Left ventricle myocardium inferior (tissue), 1 donor: ENCODE data around the gene SPATA16. TPM values are rescaled to one million over a fixed set of nuclear protein-coding genes. Genes with fewer than 3 reads are reported as not detected.

Experiments
- DNase-seq: peaks from one replicate; pipeline ENCODE4 v3.0.0-alpha.2; 2020
- H3K27ac ChIP-seq: fragments of 200-600 bp; replicated peaks from 2 replicates; pipeline ENCODE4 v1.8.0; 2021
- H3K27me3 ChIP-seq: fragments of 200-600 bp; 2 replicates; pipeline ENCODE4 v1.8.0; 2021; ENCODE audit warnings: low read depth
- H3K36me3 ChIP-seq: fragments of 200-600 bp; 2 replicates; pipeline ENCODE4 v1.8.0; 2021
- H3K4me1 ChIP-seq: fragments of 200-600 bp; 2 replicates; pipeline ENCODE4 v1.8.0; 2021
- H3K4me3 ChIP-seq: fragments of 200-600 bp; 2 replicates; pipeline ENCODE4 v1.8.0; 2021; ENCODE audit warnings: mild to moderate bottlenecking, moderate library complexity
- H3K9me3 ChIP-seq: fragments of 200-600 bp; replicated peaks from 2 replicates; pipeline ENCODE4 v1.8.0; 2021
- CTCF ChIP-seq: fragments of 200-600 bp; IDR thresholded peaks from 2 replicates; pipeline ENCODE4 v1.8.0; 2021; ENCODE audit warnings: antibody characterized with exemption, mild to moderate bottlenecking, borderline replicate concordance
- intact Hi-C: fragments of 100-400 bp; cut with micrococcal nuclease; formaldehyde crosslinking; loops from one replicate; pipeline ENCODE4 v1.11.0; 2022
- total RNA-seq: library from RNA; stranded (reverse); fragmentation: NEBNext Ultra II Directional; extraction: Animal tissue kit (Norgen Biotek cat#: 25700); gene quantifications from one replicate; pipeline ENCODE4 v1.2.1, GENCODE V29; 2021
- donor health status: DM: no; HTN: yes; CAD: no; lungs with severe emphysema.

SPATA16 gene
- total RNA-seq, 1 donor from 2014 or later = not detected

GRCh38 chr3:172846706-172847105 lies 294.3 kb downstream of the SPATA16 start:
- Histone ChIP-seq H3K36me3 (no peaks in the 10 kb centered on the region), H3K4me1 (no peaks in the 10 kb centered on the region), H3K27me3 (no peaks in the 10 kb centered on the region), H3K9me3 (no peaks in the 10 kb centered on the region), H3K4me3 (no peak overlapping the region), H3K27ac (no peak overlapping the region)
- no peak for TF ChIP-seq CTCF
- intact Hi-C loops = no loop called here
- no peak for DNase-seq

GRCh38 chr3:172846103-172846561 lies 294.9 kb downstream of the SPATA16 start:
- intact Hi-C loops = no loop called here
- Histone ChIP-seq H3K9me3 (no peaks in the 10 kb centered on the region), H3K27ac (no peak overlapping the region), H3K4me3 (no peak overlapping the region), H3K36me3 (no peaks in the 10 kb centered on the region), H3K27me3 (no peaks in the 10 kb centered on the region), H3K4me1 (no peaks in the 10 kb centered on the region)
- no peak for DNase-seq
- TF ChIP-seq CTCF = no peak

GRCh38 chr3:172844428-172844827 lies 296.6 kb downstream of the SPATA16 start:
- H3K4me3 ChIP-seq = no peak overlapping the region
- no peak for DNase-seq
- H3K27me3 ChIP-seq = no peaks in the 10 kb centered on the region
- H3K9me3 ChIP-seq = no peaks in the 10 kb centered on the region
- no peak overlapping the region for H3K27ac ChIP-seq
- no peaks in the 10 kb centered on the region for H3K36me3 ChIP-seq
- peaks cover 5% of the 10 kb centered on the region for H3K4me1 ChIP-seq
- no peak for TF ChIP-seq CTCF
- intact Hi-C loops = no loop called here

GRCh38 chr3:172840913-172841312 lies 300.1 kb downstream of the SPATA16 start:
- H3K4me1 ChIP-seq = peaks cover 5% of the 10 kb centered on the region
- intact Hi-C loops = no loop called here
- no peak for TF ChIP-seq CTCF
- no peaks in the 10 kb centered on the region for H3K27me3 ChIP-seq
- H3K4me3 ChIP-seq = no peak overlapping the region
- DNase-seq = no peak
- H3K9me3 ChIP-seq = no peaks in the 10 kb centered on the region
- no peak overlapping the region for H3K27ac ChIP-seq
- H3K36me3 ChIP-seq = no peaks in the 10 kb centered on the region

- TF ChIP-seq CTCF = no peak
- H3K4me3 ChIP-seq = no peak overlapping the region
- no peaks in the 10 kb centered on the region for H3K9me3 ChIP-seq
- intact Hi-C loops = no loop called here
- H3K36me3 ChIP-seq = no peaks in the 10 kb centered on the region
- no peaks in the 10 kb centered on the region for H3K27me3 ChIP-seq
- no peak overlapping the region for H3K27ac ChIP-seq
- DNase-seq = no peak
- peaks cover 5% of the 10 kb centered on the region for H3K4me1 ChIP-seq
Observed at GRCh38 chr3:172840463-172840862, 300.6 kb downstream of the SPATA16 start.

- intact Hi-C loops = no loop called here
- Histone ChIP-seq H3K9me3 (no peaks in the 10 kb centered on the region), H3K4me1 (peaks cover 5% of the 10 kb centered on the region), H3K4me3 (no peak overlapping the region), H3K27ac (no peak overlapping the region), H3K27me3 (no peaks in the 10 kb centered on the region), H3K36me3 (no peaks in the 10 kb centered on the region)
- no peak for TF ChIP-seq CTCF
- no peak for DNase-seq
Observed at GRCh38 chr3:172839679-172840078, 301.4 kb downstream of the SPATA16 start.
